ENCODE measurements around the gene HIBADH. TPM values are rescaled to one million over a fixed set of nuclear protein-coding genes. Genes with fewer than 3 reads are reported as not detected.
"Not testable (repeated sequence)": the region's sequence is repeated elsewhere in the genome, so short reads cannot be mapped to it uniquely, and the experiment has no call there.

HIBADH gene
- total RNA-seq, 2 donors from 2014 or later: 25.8 to 25.9 TPM

DNA sequence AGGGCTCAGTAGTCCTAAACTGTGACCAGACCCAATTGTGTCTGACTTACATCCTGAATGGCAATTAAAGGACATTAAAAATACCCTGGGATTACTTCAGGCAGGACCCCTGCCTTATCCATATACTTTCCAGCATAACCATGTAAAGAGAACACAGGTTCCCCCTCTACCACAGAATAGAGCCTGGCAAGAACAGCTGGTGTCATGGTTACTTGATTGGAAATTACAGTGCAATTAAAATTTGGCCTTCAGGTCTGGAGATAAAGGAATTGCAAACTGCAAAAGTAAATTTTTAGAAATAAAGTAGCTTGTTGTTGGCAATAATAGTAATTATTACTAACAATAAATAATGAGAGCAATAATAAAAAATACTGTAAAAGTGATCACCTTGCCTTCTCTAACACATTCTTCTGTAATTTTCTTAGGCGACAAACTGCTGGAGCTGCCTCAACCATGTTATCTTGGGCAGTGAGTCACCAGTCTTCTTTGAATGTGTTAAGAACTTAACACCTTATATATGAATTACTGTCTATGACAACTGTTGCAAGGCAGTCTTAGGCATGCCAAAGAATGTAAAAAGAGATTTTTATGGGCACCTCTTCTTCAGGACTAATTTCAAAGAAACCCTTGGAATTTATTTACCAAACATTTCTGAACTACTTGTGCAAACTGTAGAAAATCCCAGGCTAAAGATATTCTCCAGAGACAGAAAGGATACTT, 53.7 kb downstream of the HIBADH start:
- DNase-seq (ENCODE audit: low spot score): no peak
- intact Hi-C loops (cut with DNase I): no loop called here

DNA sequence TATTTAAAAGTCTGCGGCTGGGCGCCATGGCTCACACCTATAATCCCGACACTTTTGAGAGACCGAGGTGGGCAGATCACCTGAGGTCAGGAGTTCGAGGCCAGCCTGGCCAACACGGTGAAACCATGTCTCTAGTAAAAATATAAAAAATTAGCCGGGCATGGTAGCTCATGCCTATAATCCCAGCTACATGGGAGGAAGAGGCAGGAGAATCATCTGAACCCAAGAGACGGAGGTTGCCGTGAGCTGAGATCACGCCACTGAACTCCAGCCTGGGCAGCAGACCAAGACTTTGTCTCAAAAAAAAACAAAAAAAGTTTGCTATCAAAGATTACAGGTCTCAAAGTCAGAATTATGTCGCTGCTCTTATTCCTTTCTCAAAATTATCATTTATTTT, 55.5 kb downstream of the HIBADH start:
- intact Hi-C loops (cut with DNase I): no loop called here
- DNase-seq (ENCODE audit: low spot score): no peak

DNA sequence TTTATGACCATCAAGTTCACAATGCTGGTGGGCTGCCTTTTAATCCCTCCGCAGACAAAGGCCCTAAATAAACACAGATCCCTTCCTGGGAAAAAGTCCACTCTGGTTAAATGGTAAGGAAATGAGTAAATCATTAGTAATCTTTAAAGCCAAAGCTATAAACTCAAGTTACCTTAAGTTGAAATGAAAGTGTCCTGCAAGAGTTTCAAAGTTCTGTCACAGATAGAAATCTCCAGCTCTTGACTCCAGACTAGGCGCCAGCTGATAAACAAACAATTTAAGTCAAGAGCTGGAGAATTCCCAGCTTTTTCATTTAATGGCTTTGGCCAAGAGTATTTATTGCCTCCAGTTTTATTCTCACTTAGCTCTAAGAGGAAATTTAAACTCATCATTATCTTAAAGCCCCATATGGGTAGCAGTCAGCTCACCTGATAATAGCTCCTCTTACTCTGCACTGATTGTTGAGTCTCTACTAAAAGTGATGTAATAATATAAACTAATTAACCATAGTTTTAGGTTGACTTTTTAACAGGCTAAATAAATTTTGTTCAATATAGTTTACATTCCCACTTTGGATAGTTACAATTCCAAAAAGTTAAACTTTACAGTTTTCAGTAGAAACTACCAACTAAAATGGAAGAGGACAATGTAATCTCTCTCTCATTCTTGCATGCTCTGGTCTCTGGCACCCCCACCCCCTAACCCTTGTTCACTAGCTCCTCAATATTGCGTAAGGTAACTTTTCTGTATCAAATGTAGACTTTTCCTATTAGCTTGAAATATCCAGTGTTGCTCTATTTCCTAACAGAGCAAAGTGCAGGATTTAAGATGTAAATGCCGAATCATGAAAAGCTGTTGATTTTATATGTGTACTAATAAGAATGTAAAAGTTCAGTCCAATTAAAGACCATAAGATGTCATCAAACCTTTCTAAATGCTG, 56.1 kb downstream of the HIBADH start:
- no peak for DNase-seq (ENCODE audit: low spot score)
- intact Hi-C loops (cut with DNase I): no loop called here

DNA sequence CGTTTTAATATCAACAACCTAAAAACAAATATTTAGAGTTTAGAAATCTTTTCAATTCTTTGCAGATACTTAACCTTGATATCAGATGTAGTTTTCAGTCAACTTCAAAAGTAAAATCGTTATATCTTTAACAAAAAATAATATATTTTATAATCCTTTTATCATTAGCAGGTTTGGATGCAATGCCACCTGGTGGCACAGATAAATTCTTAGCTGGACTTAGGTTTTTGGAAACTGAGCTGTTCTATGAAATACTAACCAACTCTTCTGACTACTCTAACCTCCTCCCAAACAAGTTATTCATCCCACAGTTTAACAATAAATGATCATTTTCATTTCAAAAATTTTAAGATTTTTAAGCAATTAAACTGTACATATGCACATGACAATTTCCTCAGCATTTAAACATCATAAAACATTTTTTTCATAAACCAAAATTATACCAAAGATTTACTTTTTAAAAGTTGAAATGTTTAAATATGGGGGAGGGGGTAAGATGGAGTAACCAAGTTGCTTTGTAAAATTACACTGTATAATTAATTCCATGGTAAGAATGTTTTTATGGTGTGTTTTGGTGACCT, 56.9 kb downstream of the HIBADH start:
- intact Hi-C loops (cut with DNase I): no loop called here
- no peak for DNase-seq (ENCODE audit: low spot score)

DNA sequence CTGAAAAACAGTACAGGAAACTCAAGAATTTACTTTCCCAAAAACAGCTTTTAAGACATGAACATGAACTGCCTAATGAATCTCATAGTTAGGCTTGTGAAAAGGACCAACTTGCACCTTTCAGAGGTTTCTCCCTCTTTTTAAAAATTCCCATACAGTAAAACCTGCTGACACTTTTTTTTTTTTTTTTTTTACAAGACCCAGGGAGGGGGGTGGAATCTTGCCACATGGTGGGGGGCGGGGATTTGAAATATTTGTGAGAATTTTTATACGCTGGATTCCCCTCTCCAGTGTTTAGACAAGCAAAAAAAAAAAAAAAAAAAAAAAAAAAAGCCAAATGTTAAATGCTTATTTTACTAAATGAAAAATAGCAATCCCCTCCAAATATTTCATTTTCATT, 57.4 kb downstream of the HIBADH start:
- no peak for DNase-seq (ENCODE audit: low spot score)
- intact Hi-C loops (cut with DNase I): no loop called here

DNA sequence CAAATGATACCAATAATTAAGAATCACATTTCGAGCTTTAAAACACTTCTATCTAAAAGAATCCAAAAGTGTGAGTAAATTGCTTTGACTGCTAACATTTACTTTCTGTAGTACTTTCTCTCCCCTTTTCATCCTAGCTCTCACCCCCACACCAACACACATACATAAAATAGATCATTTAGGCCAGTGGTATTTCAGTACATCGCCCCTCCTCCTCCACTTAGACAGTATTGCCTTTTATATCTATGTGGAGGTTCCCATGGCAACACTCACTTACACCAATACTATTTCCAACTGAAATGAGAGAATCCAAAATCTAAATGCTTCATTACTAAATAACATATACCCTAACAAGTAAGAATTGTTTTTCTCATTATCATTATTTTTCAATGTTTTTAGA, 58.9 kb downstream of the HIBADH start:
- intact Hi-C loops (cut with DNase I): no loop called here

DNA sequence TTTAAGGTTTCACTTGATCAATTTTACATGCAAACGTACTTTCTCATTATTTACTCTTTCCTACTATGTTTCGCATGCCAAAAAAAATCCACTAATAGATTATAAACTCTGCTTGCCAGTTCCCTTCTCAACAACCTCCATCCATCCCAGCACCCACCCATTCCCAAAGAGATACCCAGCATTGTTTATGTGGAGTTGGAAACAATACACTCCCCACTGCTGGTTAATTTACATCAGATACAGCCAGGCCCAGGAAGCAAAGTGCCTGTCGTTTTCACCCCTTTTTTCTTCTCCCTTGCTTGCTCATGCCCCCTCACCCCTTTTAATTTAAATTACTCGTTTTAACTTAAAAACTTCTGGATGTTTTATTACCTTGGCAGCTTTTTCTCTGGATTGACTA, 59.9 kb downstream of the HIBADH start:
- intact Hi-C loops (cut with DNase I): no loop called here
- no peak for DNase-seq (ENCODE audit: low spot score)

More for the DNA sequence above, 58.9 kb downstream of the HIBADH start:
- DNase-seq (ENCODE audit: low spot score): no peak

DNA sequence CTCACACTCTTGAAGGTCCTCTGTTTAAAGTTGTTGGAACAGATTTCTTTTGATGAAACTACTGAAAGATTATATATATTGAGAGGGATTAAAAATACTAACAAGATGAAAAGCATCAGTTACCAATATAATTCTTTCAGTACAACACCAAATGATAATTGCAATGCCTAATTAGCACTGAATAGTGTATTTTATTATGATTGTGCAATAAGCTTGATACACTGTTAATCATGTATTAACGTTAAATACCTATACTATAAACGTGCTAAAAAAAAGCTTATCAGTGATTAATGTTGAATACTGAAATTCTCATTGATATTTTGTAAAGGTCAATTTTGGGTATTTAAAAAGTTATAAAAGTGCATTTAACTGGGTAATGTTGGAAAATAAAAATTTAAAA, 61.5 kb downstream of the HIBADH start:
- intact Hi-C loops (cut with DNase I): no loop called here
- no peak for DNase-seq (ENCODE audit: low spot score)

DNA sequence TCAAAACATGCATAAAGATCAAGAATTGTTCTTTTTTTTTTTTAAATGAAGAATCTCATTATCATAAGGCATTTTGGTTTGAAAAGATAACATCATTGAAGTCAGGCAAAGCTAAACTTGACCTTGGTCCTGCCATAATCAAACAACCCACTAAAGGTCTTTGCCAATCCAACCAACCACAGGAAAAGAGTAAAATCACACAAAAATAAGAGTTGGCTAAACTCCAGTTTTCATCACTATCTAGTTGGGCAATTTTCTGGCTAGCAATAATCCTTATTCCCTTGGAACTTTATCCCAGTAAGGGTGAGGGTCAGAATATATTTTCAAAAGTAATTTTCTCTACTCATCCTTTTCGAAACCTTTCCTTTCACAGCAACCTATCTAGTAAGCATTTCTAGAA, 62.4 kb downstream of the HIBADH start:
- no peak for DNase-seq (ENCODE audit: low spot score)
- intact Hi-C loops (cut with DNase I): no loop called here

DNA sequence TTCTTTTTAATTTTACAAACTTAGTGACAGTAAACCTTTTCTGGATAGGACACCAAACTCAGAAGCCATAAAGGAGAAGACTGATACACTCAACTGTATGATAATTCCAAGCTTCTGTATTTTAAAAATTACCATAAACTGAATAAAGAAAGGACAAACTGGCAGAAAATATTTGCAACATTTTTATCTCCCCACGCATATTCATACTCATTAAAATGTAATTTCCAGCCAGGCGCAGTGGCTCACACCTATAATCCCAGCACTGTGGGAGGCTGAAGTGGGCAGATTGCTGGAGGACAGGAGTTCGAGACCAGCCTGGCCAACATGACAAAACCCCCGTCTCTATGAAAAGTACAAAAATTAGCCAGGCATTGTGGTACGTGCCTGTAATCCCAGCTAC, 67.7 kb downstream of the HIBADH start:
- no peak for DNase-seq (ENCODE audit: low spot score)
- intact Hi-C loops (cut with DNase I): no loop called here

DNA sequence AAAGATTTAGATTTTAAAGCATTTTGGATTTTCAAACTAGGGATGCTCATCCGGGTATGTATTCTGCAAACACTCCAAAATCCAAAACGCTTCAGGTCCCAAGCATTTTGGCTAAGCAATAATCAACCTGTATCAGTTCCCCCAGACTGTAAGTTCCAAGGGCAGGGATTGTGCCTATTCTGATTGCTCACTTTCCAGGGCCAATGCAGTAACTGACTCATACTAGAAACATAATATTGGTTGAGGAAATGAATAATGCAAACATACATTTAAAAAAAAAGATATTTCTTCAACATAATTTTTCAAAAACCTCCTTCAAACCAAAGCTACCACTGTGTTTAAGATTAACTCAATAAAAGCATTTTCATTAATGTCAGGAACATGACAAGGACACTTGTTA, 69.5 kb downstream of the HIBADH start:
- intact Hi-C loops (cut with DNase I): no loop called here
- no peak for DNase-seq (ENCODE audit: low spot score)

DNA sequence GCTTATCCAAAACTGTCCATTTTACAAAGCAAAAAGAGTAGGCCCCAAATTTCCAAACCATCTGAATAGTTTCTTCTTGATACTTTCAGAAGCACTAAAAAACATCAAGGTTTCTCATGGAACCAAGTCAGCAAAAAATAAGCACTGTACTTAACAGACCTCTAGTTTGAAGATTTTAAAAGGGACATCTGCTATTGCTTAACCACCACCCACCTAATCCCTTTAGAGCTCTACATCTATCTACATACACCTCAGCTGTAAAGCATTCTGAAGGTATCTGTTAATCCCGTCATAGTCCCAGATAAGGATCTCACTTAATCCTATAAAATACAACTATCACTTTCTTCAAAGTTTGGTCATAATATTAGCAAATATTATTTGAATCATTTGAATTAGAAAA, 72.3 kb downstream of the HIBADH start:
- DNase-seq (ENCODE audit: low spot score): no peak
- intact Hi-C loops (cut with DNase I): no loop called here

DNA sequence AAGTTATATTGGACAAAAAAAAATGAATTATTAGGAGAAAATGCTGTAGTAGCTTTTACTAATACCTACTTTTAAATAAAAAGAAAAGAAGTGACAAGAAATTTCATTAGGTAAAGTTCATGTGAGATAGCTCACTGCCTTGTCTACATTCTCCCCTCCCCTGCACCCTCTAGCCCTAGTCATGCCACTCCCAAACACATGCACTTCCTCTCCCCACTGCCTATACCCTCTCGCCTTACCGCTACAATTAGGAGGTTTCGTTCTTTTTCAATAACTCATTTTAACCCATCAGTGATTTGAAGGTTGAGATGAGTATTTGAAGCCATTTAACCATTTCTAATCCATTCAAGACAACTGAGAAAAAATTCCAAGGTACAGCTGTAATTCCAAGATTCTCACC, 75.3 kb downstream of the HIBADH start:
- intact Hi-C loops (cut with DNase I): no loop called here
- DNase-seq (ENCODE audit: low spot score): no peak

DNA sequence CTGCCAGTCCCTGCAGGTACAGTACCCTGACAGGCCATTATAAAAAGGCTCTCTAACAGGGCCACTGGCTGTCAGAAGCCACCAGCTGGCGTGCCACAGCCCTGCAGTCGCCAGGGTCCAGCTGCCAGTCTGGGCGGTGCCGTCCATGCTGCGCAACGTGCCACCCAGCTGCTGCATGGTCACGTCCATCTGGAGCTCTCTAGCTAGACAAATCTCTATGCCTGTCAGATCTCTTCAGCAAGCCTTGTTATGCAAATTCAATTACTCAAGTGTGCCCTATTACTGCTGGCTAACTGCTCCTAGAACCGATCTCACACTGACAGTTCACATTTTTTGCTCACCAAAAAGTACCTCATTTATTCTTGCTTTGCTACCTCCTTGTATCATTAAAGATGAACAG, 75.9 kb downstream of the HIBADH start:
- no peak for DNase-seq (ENCODE audit: low spot score)
- intact Hi-C loops (cut with DNase I): no loop called here

DNA sequence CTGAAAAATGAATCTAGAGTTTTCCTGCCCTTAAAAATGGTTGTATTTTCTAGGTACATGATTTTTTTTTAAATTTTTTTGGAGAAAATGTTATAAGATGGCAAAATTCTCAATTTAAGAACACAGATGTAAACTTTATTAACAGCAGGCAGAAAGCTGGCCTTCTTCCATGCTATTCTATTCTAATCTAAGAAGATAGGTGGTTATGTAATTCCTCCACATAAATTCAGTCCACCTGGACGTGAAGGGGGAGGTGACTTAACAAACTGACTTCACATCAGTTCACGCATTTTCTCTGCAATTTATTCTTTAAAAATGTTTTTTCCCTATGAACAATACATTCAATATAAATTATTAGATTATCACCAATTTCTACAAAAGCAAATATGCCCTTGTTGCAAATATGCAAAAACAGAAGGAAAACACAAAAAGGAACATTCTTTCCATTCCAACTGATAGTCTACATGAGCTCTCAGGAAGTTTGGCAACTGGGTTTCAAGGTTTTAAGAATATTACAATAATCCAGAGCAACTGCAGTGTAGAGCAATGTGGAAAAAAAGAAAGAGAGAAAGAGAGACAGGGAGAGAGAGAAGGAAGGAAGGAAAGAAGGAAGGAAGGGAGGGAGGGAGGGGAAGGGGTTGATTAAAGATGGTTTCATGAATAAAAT, 76.8 kb downstream of the HIBADH start:
- intact Hi-C loops (cut with DNase I): no loop called here

DNA sequence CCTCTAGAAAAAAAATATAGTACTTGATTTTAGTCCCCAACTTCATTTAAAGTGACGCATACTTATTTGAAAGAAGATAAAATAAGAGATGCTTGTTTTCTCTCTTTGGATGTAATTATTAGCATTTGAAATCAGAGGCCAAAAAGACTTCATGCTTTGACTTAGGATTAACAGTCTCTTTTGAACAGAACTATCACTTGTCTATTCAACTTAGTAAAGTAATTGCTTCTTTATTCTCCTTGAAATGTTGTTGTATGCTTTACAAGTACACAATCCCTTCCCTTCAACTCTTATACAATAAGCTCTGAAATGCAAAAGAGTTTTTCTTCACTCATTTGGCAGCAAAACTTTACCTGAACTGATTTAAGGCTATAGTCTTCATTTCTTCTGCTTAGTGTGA, 80.8 kb downstream of the HIBADH start:
- DNase-seq (ENCODE audit: low spot score): no peak
- intact Hi-C loops (cut with DNase I): no loop called here

More for the DNA sequence above, 76.8 kb downstream of the HIBADH start:
- DNase-seq (ENCODE audit: low spot score): no peak

DNA sequence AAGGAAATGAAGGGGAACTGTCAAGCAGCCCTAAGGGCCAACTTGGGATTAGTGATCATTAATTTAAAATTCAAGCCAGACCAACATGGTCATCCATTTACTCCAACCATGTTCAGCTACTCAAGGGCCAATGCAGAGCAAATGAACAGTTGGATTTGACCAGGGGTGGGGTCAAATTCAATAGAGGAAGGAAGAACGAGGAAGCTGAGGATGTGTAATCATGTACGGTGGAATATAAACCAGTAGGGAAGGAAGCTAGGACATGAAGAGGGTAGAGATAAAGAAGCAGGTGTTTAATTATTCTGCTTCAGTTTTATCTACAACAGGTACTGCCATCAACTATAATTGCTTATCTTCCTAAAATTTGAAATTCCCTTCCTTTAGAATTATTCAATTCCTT, 81.6 kb downstream of the HIBADH start:
- intact Hi-C loops (cut with DNase I): no loop called here
- no peak for DNase-seq (ENCODE audit: low spot score)

DNA sequence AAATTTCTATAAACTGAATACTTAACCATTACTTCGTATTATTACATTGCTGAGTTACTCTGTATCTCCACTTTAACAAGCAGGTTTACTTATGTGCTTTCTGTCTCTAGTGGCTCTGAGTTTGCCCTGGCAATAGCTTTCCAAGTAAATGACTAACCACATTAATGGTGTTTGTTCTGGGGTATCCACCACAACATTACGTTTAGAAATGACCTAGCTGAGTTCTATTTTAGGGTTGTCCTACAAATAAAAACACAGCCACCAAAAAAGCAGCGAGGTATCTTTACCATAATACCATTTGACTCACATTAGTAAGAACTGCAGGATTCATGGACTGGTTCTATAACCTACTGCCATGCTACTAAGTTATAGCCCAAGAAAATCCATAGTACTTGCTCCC, 83.1 kb downstream of the HIBADH start:
- intact Hi-C loops (cut with DNase I): loop anchor here (5.0 to 10.0 kb wide), 3 partner anchors 345 to 375 kb away; partner anchors contain the start of gene HOXA13 (in 1 of the 2)

DNA sequence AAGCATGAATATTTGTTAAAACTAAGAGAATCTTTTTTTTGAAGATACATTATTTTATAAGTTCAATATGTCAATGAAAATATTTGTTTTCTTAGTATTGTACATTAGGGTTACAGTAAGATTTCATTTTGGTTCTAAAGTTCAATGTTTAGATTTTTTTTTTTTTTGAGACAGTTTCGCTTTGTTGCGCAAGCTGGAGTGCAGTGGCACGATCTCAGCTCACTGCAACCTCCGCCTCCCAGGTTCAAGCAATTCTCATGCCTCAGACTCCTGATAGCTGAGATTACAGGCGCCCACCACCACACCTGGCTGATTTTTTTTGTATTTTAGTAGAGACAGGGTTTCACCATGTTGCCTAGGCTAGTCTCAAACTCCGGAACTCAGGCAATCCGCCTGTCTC, 84.5 kb downstream of the HIBADH start:
- intact Hi-C loops (cut with DNase I): loop anchor here (5.0 to 10.0 kb wide), 3 partner anchors 343 to 373 kb away; partner anchors contain the start of gene HOXA13 (in 1 of the 2)
- DNase-seq (ENCODE audit: low spot score): not testable (repeated sequence)

More for the DNA sequence above, 83.1 kb downstream of the HIBADH start:
- no peak for DNase-seq (ENCODE audit: low spot score)

Measured in posterior vena cava (tissue), 2 donors.